GM12878 (cell line): Measurements from ENCODE around the gene CCR2. TPM values are rescaled to one million over a fixed set of nuclear protein-coding genes. Genes with fewer than 3 reads are reported as not detected.
A peak's percentile ranks its signal among the peaks of the same experiment; 100 is the strongest.

ENCODE experiments used
- ATAC-seq: fragments of 200-7000 bp; cut with Tn5 transposase; 3 replicates; pipeline ENCODE4 v1.9.1; 2020; ENCODE audit warnings: mild to moderate bottlenecking, moderate library complexity
- BruUV-seq: library from RNA; stranded (reverse); fragments of 400-500 nt; replicated peaks from 2 replicates; lab custom pipeline; 2021; lab: Mats Ljungman, UMichigan
- CTCF ChIA-PET: fragments of 300-600 bp; sonication (Branson Sonifier 250); formaldehyde crosslinking; extraction: SDS; loops from one replicate; lab custom pipeline; 2021; ENCODE audit warnings: inconsistent platforms; lab: Yijun Ruan, JAX
- POLR2A ChIA-PET: fragments of 350-600 bp; formaldehyde crosslinking; extraction: SDS; loops from one replicate; lab custom pipeline; 2021; ENCODE audit warnings: inconsistent platforms; lab: Charles Lee
- RAD21 ChIA-PET: fragments of 300-600 bp; sonication (Branson Sonifier 250); formaldehyde crosslinking; loops from one replicate; lab custom pipeline; 2023; ENCODE audit warnings: antibody characterized with exemption; ENCODE audit not compliant: unreplicated experiment; lab: Charles Lee
- SMC1A ChIA-PET: fragments of 300-600 bp; sonication (Branson Sonifier 250); formaldehyde crosslinking; loops from one replicate; lab custom pipeline; 2023; ENCODE audit not compliant: unreplicated experiment, uncharacterized antibody; lab: Charles Lee
- DNase-seq: peaks from one replicate; pipeline ENCODE4 v3.0.0-alpha.2; 2011; ENCODE audit warnings: low read depth, low spot score
- FAIRE-seq: peaks from 3 replicates; lab custom pipeline; 2011; peaks lifted over from hg19 to GRCh38; lab: Jason Lieb, UNC
- H2AFZ ChIP-seq: 2 replicates; pipeline ENCODE4 v1.6.0; 2011; ENCODE audit warnings: low read depth, low read length, control low read depth; ENCODE audit not compliant: control insufficient read depth
- H3K27ac ChIP-seq: 2 replicates; pipeline ENCODE4 v1.5.1; 2011; ENCODE audit warnings: control low read depth; ENCODE audit not compliant: control insufficient read depth, insufficient read depth
- H3K27me3 ChIP-seq, 2 experiments: replicated peaks in 1 of 2; 2 replicates each; pipeline versions ENCODE4 v1.6.0 to v1.6.1; 2011; ENCODE audit warnings: low read length in 1 of 2; ENCODE audit not compliant: control insufficient read depth in 2 of 2, insufficient read depth in 2 of 2
- H3K36me3 ChIP-seq, 2 experiments: 2 replicates each; pipeline ENCODE4 v1.5.1; 2011; ENCODE audit warnings: low read length in 1 of 2; ENCODE audit not compliant: control insufficient read depth in 2 of 2, insufficient read depth in 2 of 2
- H3K4me1 ChIP-seq: 2 replicates; pipeline ENCODE4 v1.6.1; 2011; ENCODE audit warnings: mild to moderate bottlenecking, low read length, moderate library complexity, mixed read lengths; ENCODE audit not compliant: control insufficient read depth, insufficient read depth
- H3K4me2 ChIP-seq: 2 replicates; pipeline ENCODE4 v1.6.0; 2011; ENCODE audit warnings: control low read depth; ENCODE audit not compliant: control insufficient read depth, insufficient read depth
- H3K4me3 ChIP-seq: fragments of 200-600 bp; sonication (generic); 2 replicates; pipeline ENCODE4 v1.5.1; 2016
- H3K79me2 ChIP-seq: 2 replicates; pipeline ENCODE4 v1.6.0; 2011; ENCODE audit warnings: low read length; ENCODE audit not compliant: control insufficient read depth, insufficient read depth
- H3K9ac ChIP-seq: 2 replicates; pipeline ENCODE4 v1.8.0; 2011; ENCODE audit warnings: low read length, control low read depth, mixed read lengths; ENCODE audit not compliant: control insufficient read depth, insufficient read depth
- H3K9me3 ChIP-seq: replicated peaks from 3 replicates; pipeline ENCODE4 v1.5.1; 2011; ENCODE audit warnings: mild to moderate bottlenecking, low read length; ENCODE audit not compliant: control insufficient read depth, insufficient read depth
- H4K20me1 ChIP-seq: 2 replicates; pipeline ENCODE4 v1.6.0; 2011; ENCODE audit not compliant: control insufficient read depth, insufficient read depth
- ATF7 ChIP-seq: fragments of 450-650 bp; IDR thresholded peaks from 2 replicates; pipeline ENCODE4 v1.6.1; 2016; ENCODE audit warnings: low read depth, mild to moderate bottlenecking
- CHD4 ChIP-seq: fragments of 200-600 bp; sonication (generic); IDR thresholded peaks from 2 replicates; pipeline ENCODE4 v1.6.1; 2016; ENCODE audit warnings: mild to moderate bottlenecking
- ESRRA ChIP-seq: IDR thresholded peaks from 2 replicates; pipeline ENCODE4 v1.6.1; 2012; ENCODE audit warnings: mild to moderate bottlenecking, low read length, improper control_type of control experiment
- HDAC6 ChIP-seq: fragments of 200-600 bp; sonication (generic); IDR thresholded peaks from one replicate; pipeline ENCODE4 v1.8.0; 2017; ENCODE audit warnings: antibody characterized with exemption; ENCODE audit not compliant: unreplicated experiment
- KAT2A ChIP-seq: conservative IDR thresholded peaks from 2 replicates; pipeline ENCODE4 v1.6.1; 2011; ENCODE audit warnings: low read depth, low read length; ENCODE audit not compliant: control insufficient read depth
- MLLT1 ChIP-seq: fragments of 450-650 bp; IDR thresholded peaks from 2 replicates; pipeline ENCODE4 v1.6.1; 2016; ENCODE audit warnings: mild to moderate bottlenecking
- MXI1 ChIP-seq: fragments of 150-350 bp; IDR thresholded peaks from 2 replicates; pipeline ENCODE4 v1.6.1; 2011; ENCODE audit warnings: low read depth, mild to moderate bottlenecking, inconsistent platforms, low read length, improper control_type of control experiment
- POLR2AphosphoS5 ChIP-seq: IDR thresholded peaks from 2 replicates; pipeline ENCODE4 v1.6.1; 2011; ENCODE audit warnings: mild to moderate bottlenecking, low read length, inconsistent platforms
- SUPT20H ChIP-seq: IDR thresholded peaks from 2 replicates; pipeline ENCODE4 v1.6.1; 2011; ENCODE audit warnings: low read depth, mild to moderate bottlenecking, low read length, moderate library complexity, borderline replicate concordance; ENCODE audit not compliant: control insufficient read depth
- ZNF24 ChIP-seq: fragments of 450-650 bp; IDR thresholded peaks from 2 replicates; pipeline ENCODE4 v1.6.1; 2017; ENCODE audit warnings: antibody characterized with exemption, mild to moderate bottlenecking
- ZSCAN29 ChIP-seq: fragments of 450-650 bp; IDR thresholded peaks from 2 replicates; pipeline ENCODE4 v1.6.1; 2017; ENCODE audit warnings: mild to moderate bottlenecking, moderate library complexity
- WGBS: methylation state at CpG from one replicate; pipeline ENCODE4 v1.1.6; 2016; ENCODE audit warnings: low lambda C conversion rate; ENCODE audit not compliant: insufficient replicate concordance, insufficient coverage; ENCODE audit errors: missing lambda C conversion rate; 5-methylcytosine and 5-hydroxymethylcytosine counted together
- in situ Hi-C: fragments of 300-500 bp; cut with MboI; formaldehyde crosslinking; loops from 9 replicates; pipeline ENCODE4 v1.14.3; 2018; ENCODE audit warnings: mixed read lengths
- intact Hi-C: fragments of 100-400 bp; cut with micrococcal nuclease; formaldehyde crosslinking; loops from one replicate; pipeline ENCODE4 v1.14.2; 2022; ENCODE audit not compliant: unreplicated experiment
- polyA plus RNA-seq, 11 experiments: library from polyadenylated mRNA; depleted of rRNA in 4 of 11; unstranded in 6 of 11; stranded (reverse) in 5 of 11; fragments of >200 nt; fragmentation: Nextera tagmentation in 4 of 11; fragmentation: Illumina TruSeq in 1 of 11; extraction: Ambion mirVana in 4 of 11; extraction: Trizol in 1 of 11; gene quantifications; 1 replicate in 1 of 11; 2 replicates in 10 of 11; pipeline versions ENCODE4 v1.2.1 to v1.2.3, GENCODE V29; 2011 to 2016; ENCODE audit warnings: inconsistent platforms in 2 of 11, missing spikeins in 2 of 11, low read depth in 1 of 11
- total RNA-seq, 4 experiments: library from RNA; depleted of rRNA in 3 of 4; stranded (reverse); fragments of >200 nt in 3 of 4; fragmentation: Illumina TruSeq in 1 of 4; extraction: Trizol in 1 of 4; gene quantifications; 2 replicates each; pipeline versions ENCODE4 v1.2.1 to v1.2.3, GENCODE V29; 2013 to 2021
- TF ChIP-seq, protein P1 (sequence below): IDR thresholded peaks from 2 replicates; pipeline ENCODE4 v1.6.1; 2011; ENCODE audit warnings: borderline replicate concordance, low read depth, mild to moderate bottlenecking, moderate library complexity, mixed read lengths, low read length; ENCODE audit not compliant: insufficient read depth; ENCODE audit errors: extremely low read length
- TF ChIP-seq, protein P2 (sequence below): IDR thresholded peaks from 2 replicates; pipeline ENCODE4 v1.6.1; 2012; ENCODE audit warnings: low read depth, low read length, improper control_type of control experiment
- TF ChIP-seq, protein P3 (sequence below): fragments of 150-350 bp; IDR thresholded peaks from 2 replicates; pipeline ENCODE4 v1.6.1; 2016; ENCODE audit warnings: low read depth, low read length

CCR2 gene
- total and polyA plus RNA-seq, 10 of the 15 experiments (the other 5 are each of a cell fraction or from before 2014, with no cell fraction given), result 1.9 to 4.7 (median 3.5) TPM; not detected in 1

DNA sequence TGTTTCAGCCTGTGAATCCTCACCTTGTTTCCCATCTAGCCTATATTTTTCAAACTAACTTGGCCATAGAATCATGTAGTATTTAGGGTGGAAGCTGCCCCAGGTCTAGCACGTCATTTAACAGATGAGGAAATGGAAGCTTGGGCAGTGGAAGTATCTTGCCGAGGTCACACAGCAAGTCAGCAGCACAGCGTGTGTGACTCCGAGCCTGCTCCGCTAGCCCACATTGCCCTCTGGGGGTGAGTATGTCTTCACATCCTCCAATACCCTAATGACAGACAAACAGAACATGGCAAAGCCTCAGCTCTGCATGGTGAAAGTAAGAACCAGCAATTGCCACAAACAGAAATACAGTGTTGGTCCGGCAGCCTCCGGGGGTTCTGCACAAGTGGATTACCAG lies 14.7 kb downstream of the CCR2 start:
- H3K36me3 ChIP-seq, result no peaks in the 10 kb centered on the region
- no peaks in the 10 kb centered on the region for H3K79me2 ChIP-seq
- BruUV-seq, result no TSS peak
- SMC1A ChIA-PET, result interaction anchor here (0.6 to 15.8 kb wide), 44 partner anchors 8 to 430 kb away, joined by 3 to 581 read pairs (median 8); partner anchors contain the start of genes CCR1 and CCR2
- in situ Hi-C loops, result no loop called here
- H3K9ac ChIP-seq, result no peak overlapping the region
- no peak overlapping the region for H3K4me2 ChIP-seq
- DNase-seq, result peak; percentile 70
- no peak overlapping the region for H3K4me3 ChIP-seq
- intact Hi-C loops, result loop anchor here (1.0 kb wide), 5 partner anchors 92 to 279 kb away; partner anchors contain the start of gene CCR1
- 1% methylated on average over 7 of the region's 7 CpGs for WGBS
- no peaks in the 10 kb centered on the region for H3K27me3 ChIP-seq
- CTCF ChIA-PET, result interaction anchor here (0.6 to 21.1 kb wide), 42 partner anchors 9 to 429 kb away, joined by 3 to 714 read pairs (median 6); partner anchors contain the start of gene CCR1
- H3K4me1 ChIP-seq, result peaks cover 14% of the 10 kb centered on the region
- no peak overlapping the region for H3K27ac ChIP-seq
- RAD21 ChIA-PET, result interaction anchor here (0.7 to 13.5 kb wide), 40 partner anchors 9 to 439 kb away, joined by 3 to 421 read pairs (median 7); partner anchors contain the start of genes CCR1 and CCR2
- FAIRE-seq, result peak; percentile 88
- peak overlapping the region; percentile 46; the same call in 1 of the 2 replicates for H2AFZ ChIP-seq
- POLR2A ChIA-PET, result interaction anchor here (0.6 to 5.9 kb wide), 11 partner anchors 46 to 676 kb away, joined by 3 to 22 read pairs (median 5); partner anchors contain the start of gene CCR1
- H4K20me1 ChIP-seq, result no peaks in the 10 kb centered on the region
- H3K9me3 ChIP-seq, result no peaks in the 10 kb centered on the region
- ATAC-seq, result peak; percentile 89
- TF ChIP-seq, protein P1, sequence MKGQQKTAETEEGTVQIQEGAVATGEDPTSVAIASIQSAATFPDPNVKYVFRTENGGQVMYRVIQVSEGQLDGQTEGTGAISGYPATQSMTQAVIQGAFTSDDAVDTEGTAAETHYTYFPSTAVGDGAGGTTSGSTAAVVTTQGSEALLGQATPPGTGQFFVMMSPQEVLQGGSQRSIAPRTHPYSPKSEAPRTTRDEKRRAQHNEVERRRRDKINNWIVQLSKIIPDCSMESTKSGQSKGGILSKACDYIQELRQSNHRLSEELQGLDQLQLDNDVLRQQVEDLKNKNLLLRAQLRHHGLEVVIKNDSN, result no peak
- TF ChIP-seq, protein P2, sequence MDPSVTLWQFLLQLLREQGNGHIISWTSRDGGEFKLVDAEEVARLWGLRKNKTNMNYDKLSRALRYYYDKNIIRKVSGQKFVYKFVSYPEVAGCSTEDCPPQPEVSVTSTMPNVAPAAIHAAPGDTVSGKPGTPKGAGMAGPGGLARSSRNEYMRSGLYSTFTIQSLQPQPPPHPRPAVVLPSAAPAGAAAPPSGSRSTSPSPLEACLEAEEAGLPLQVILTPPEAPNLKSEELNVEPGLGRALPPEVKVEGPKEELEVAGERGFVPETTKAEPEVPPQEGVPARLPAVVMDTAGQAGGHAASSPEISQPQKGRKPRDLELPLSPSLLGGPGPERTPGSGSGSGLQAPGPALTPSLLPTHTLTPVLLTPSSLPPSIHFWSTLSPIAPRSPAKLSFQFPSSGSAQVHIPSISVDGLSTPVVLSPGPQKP, result no peak
- TF ChIP-seq MXI1, result no peak
- no peak for TF ChIP-seq POLR2AphosphoS5
- no peak for TF ChIP-seq MLLT1
- no peak for TF ChIP-seq CHD4
- no peak for TF ChIP-seq HDAC6
- no peak for TF ChIP-seq ESRRA
- TF ChIP-seq ATF7, result no peak
- TF ChIP-seq KAT2A, result no peak
- no peak for TF ChIP-seq ZNF24
- no peak for TF ChIP-seq ZSCAN29
- no peak for TF ChIP-seq SUPT20H
- TF ChIP-seq, protein P3, sequence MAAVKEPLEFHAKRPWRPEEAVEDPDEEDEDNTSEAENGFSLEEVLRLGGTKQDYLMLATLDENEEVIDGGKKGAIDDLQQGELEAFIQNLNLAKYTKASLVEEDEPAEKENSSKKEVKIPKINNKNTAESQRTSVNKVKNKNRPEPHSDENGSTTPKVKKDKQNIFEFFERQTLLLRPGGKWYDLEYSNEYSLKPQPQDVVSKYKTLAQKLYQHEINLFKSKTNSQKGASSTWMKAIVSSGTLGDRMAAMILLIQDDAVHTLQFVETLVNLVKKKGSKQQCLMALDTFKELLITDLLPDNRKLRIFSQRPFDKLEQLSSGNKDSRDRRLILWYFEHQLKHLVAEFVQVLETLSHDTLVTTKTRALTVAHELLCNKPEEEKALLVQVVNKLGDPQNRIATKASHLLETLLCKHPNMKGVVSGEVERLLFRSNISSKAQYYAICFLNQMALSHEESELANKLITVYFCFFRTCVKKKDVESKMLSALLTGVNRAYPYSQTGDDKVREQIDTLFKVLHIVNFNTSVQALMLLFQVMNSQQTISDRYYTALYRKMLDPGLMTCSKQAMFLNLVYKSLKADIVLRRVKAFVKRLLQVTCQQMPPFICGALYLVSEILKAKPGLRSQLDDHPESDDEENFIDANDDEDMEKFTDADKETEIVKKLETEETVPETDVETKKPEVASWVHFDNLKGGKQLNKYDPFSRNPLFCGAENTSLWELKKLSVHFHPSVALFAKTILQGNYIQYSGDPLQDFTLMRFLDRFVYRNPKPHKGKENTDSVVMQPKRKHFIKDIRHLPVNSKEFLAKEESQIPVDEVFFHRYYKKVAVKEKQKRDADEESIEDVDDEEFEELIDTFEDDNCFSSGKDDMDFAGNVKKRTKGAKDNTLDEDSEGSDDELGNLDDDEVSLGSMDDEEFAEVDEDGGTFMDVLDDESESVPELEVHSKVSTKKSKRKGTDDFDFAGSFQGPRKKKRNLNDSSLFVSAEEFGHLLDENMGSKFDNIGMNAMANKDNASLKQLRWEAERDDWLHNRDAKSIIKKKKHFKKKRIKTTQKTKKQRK, result no peak
